ENCODE data around the gene CCDC57.

Gene CCDC57

GRCh38 chr17:82092628-82092994 lies 120.0 kb downstream of the CCDC57 start:
- Histone ChIP-seq H4K20me1 (ENCODE audit: insufficient read depth, low read length) (peaks cover 6% of the 10 kb centered on the region; the same call in 1 of the 2 replicates), H3K36me3 (replicated peaks; ENCODE audit: insufficient read depth, low read length) (peaks cover 14% of the 10 kb centered on the region), H3F3A (ENCODE audit: insufficient read depth, low read length) (no peaks in the 10 kb centered on the region), H3K4me2 (ENCODE audit: low read depth, low read length) (no peak overlapping the region), H3K4me3 (ENCODE audit: low read length) (no peak overlapping the region), H3K27ac (ENCODE audit: low read length) (no peak overlapping the region), H3K9ac (ENCODE audit: low read length) (no peak overlapping the region), H3K9me3 (replicated peaks; ENCODE audit: insufficient read depth, low read length) (no peaks in the 10 kb centered on the region), H3K27me3 (replicated peaks; ENCODE audit: insufficient read depth, low read length) (no peaks in the 10 kb centered on the region), H2AFZ (ENCODE audit: low read length) (no peak overlapping the region), H3K9me2 (replicated peaks; ENCODE audit: insufficient read depth, low read length) (no peaks in the 10 kb centered on the region), H3K4me1 (ENCODE audit: low read length) (peaks cover 10% of the 10 kb centered on the region; the same call in 1 of the 2 replicates), H3K79me2 (ENCODE audit: low read length) (peaks cover 58% of the 10 kb centered on the region)
- no peak for DNase-seq
- no peak for TF ChIP-seq CTCF (IDR thresholded peaks at IDR 0.05; ENCODE audit: low read length)
- TF ChIP-seq EZH2 (optimal IDR thresholded peaks at IDR 0.05; ENCODE audit: low read depth, low read length) = no peak

- Histone ChIP-seq H2AFZ (ENCODE audit: low read length) (no peak overlapping the region), H3K4me2 (ENCODE audit: low read depth, low read length) (no peak overlapping the region), H3F3A (ENCODE audit: insufficient read depth, low read length) (no peaks in the 10 kb centered on the region), H3K4me1 (ENCODE audit: low read length) (peaks cover 10% of the 10 kb centered on the region; the same call in 1 of the 2 replicates), H3K79me2 (ENCODE audit: low read length) (peaks cover 54% of the 10 kb centered on the region), H3K9me3 (replicated peaks; ENCODE audit: insufficient read depth, low read length) (no peaks in the 10 kb centered on the region), H3K9ac (ENCODE audit: low read length) (no peak overlapping the region), H3K27ac (ENCODE audit: low read length) (no peak overlapping the region), H3K4me3 (ENCODE audit: low read length) (no peak overlapping the region), H3K36me3 (replicated peaks; ENCODE audit: insufficient read depth, low read length) (peaks cover 14% of the 10 kb centered on the region), H3K9me2 (replicated peaks; ENCODE audit: insufficient read depth, low read length) (no peaks in the 10 kb centered on the region), H3K27me3 (replicated peaks; ENCODE audit: insufficient read depth, low read length) (no peaks in the 10 kb centered on the region), H4K20me1 (ENCODE audit: insufficient read depth, low read length) (peaks cover 6% of the 10 kb centered on the region; the same call in 1 of the 2 replicates)
- no peak for TF ChIP-seq EZH2phosphoT487 (IDR thresholded peaks at IDR 0.05; ENCODE audit: low read length)
- no peak for TF ChIP-seq CTCF (IDR thresholded peaks at IDR 0.05; ENCODE audit: low read length)
- no peak for TF ChIP-seq EZH2 (optimal IDR thresholded peaks at IDR 0.05; ENCODE audit: low read depth, low read length)
- no peak for DNase-seq
These were observed 120.5 kb downstream of the CCDC57 start for GRCh38 chr17:82092094-82092586.

- H3K27ac ChIP-seq (ENCODE audit: low read length) = no peak overlapping the region
These were observed 121.2 kb downstream of the CCDC57 start for GRCh38 chr17:82091264-82092066.

More at GRCh38 chr17:82091264-82092066, 121.2 kb downstream of the CCDC57 start:
- Histone ChIP-seq H3F3A (ENCODE audit: insufficient read depth, low read length) (no peaks in the 10 kb centered on the region), H3K9ac (ENCODE audit: low read length) (no peak overlapping the region), H3K9me3 (replicated peaks; ENCODE audit: insufficient read depth, low read length) (no peaks in the 10 kb centered on the region), H3K4me1 (ENCODE audit: low read length) (peaks cover 7% of the 10 kb centered on the region; the same call in 1 of the 2 replicates), H3K27me3 (replicated peaks; ENCODE audit: insufficient read depth, low read length) (no peaks in the 10 kb centered on the region), H2AFZ (ENCODE audit: low read length) (no peak overlapping the region), H3K79me2 (ENCODE audit: low read length) (peaks cover 47% of the 10 kb centered on the region), H3K4me3 (ENCODE audit: low read length) (no peak overlapping the region), H3K36me3 (replicated peaks; ENCODE audit: insufficient read depth, low read length) (peaks cover 14% of the 10 kb centered on the region), H3K9me2 (replicated peaks; ENCODE audit: insufficient read depth, low read length) (no peaks in the 10 kb centered on the region), H3K4me2 (ENCODE audit: low read depth, low read length) (no peak overlapping the region), H4K20me1 (ENCODE audit: insufficient read depth, low read length) (peaks cover 3% of the 10 kb centered on the region; the same call in 1 of the 2 replicates)
- DNase-seq = no peak
- TF ChIP-seq CTCF (IDR thresholded peaks at IDR 0.05; ENCODE audit: low read length) = no peak
- TF ChIP-seq EZH2phosphoT487 (IDR thresholded peaks at IDR 0.05; ENCODE audit: low read length) = no peak
- no peak for TF ChIP-seq EZH2 (optimal IDR thresholded peaks at IDR 0.05; ENCODE audit: low read depth, low read length)

Measured in MM.1S (cell line).